ENCODE data around the gene RGS1.

GRCh38 chr1:192543445-192543844 is 32.1 kb upstream of the RGS1 start:
- TF ChIP-seq POLR2AphosphoS5 (IDR thresholded peaks at IDR 0.05; ENCODE audit: low read depth) = no peak
- TF ChIP-seq CTCF (conservative IDR thresholded peaks at IDR 0.05; ENCODE audit: low read depth in 2 of 2) = no peak
- no peak for TF ChIP-seq CREB1 (CRISPR knock-in tag; IDR thresholded peaks at IDR 0.05; ENCODE audit: low read depth)
- no peak for TF ChIP-seq NANOG (IDR thresholded peaks at IDR 0.05; ENCODE audit: borderline replicate concordance)
- no peak for TF ChIP-seq EZH2phosphoT487 (IDR thresholded peaks at IDR 0.05; ENCODE audit: unreplicated experiment)
- no peak for TF ChIP-seq REST (IDR thresholded peaks at IDR 0.05; ENCODE audit: unreplicated experiment)
- TF ChIP-seq EZH2 (IDR thresholded peaks at IDR 0.05; ENCODE audit: low read depth, unreplicated experiment) = no peak
- TF ChIP-seq JUNB (IDR thresholded peaks at IDR 0.05; ENCODE audit: unreplicated experiment) = no peak
- no peak for TF ChIP-seq ETS1 (IDR thresholded peaks at IDR 0.05)
- TF ChIP-seq ZNF114 (CRISPR knock-in tag; IDR thresholded peaks at IDR 0.05) = no peak
- TF ChIP-seq STAT1 (IDR thresholded peaks at IDR 0.05; ENCODE audit: unreplicated experiment) = no peak
- TF ChIP-seq ZNF331 (CRISPR knock-in tag; IDR thresholded peaks at IDR 0.05; ENCODE audit: low read depth) = no peak
